ENCODE results near the gene SPRED1.
A peak's percentile ranks its signal among the peaks of the same experiment; 100 is the strongest.

SPRED1 gene

DNA sequence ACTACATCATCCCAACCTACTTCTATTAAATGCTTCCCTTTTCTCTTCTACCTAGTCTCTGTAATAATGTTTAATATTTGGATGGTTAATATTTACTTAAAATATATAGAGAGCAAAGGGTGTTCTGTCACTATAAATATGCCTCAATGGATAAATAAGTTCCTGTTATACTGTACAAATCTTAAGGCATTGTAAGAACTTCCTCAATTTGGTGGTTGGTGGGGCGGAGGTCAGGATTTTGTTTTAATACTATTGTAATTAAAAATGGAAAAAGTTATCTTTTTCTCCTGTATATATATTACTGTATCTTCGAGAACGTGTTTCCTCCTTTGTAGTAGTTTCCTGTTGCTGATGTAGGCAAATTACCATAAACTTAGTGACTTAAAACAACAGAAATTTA lies 41.5 kb downstream of the SPRED1 start:
- no peak overlapping the region for H3K4me3 ChIP-seq (replicated peaks in 1 of 2; ENCODE audit: low read depth in 2 of 2, low read length in 2 of 2)
- no peak for DNase-seq (ENCODE audit: low read depth in 2 of 2)
- TF ChIP-seq, protein P1, sequence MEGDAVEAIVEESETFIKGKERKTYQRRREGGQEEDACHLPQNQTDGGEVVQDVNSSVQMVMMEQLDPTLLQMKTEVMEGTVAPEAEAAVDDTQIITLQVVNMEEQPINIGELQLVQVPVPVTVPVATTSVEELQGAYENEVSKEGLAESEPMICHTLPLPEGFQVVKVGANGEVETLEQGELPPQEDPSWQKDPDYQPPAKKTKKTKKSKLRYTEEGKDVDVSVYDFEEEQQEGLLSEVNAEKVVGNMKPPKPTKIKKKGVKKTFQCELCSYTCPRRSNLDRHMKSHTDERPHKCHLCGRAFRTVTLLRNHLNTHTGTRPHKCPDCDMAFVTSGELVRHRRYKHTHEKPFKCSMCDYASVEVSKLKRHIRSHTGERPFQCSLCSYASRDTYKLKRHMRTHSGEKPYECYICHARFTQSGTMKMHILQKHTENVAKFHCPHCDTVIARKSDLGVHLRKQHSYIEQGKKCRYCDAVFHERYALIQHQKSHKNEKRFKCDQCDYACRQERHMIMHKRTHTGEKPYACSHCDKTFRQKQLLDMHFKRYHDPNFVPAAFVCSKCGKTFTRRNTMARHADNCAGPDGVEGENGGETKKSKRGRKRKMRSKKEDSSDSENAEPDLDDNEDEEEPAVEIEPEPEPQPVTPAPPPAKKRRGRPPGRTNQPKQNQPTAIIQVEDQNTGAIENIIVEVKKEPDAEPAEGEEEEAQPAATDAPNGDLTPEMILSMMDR (IDR thresholded peaks at IDR 0.05; ENCODE audit: low read depth, low read length): no peak

DNA sequence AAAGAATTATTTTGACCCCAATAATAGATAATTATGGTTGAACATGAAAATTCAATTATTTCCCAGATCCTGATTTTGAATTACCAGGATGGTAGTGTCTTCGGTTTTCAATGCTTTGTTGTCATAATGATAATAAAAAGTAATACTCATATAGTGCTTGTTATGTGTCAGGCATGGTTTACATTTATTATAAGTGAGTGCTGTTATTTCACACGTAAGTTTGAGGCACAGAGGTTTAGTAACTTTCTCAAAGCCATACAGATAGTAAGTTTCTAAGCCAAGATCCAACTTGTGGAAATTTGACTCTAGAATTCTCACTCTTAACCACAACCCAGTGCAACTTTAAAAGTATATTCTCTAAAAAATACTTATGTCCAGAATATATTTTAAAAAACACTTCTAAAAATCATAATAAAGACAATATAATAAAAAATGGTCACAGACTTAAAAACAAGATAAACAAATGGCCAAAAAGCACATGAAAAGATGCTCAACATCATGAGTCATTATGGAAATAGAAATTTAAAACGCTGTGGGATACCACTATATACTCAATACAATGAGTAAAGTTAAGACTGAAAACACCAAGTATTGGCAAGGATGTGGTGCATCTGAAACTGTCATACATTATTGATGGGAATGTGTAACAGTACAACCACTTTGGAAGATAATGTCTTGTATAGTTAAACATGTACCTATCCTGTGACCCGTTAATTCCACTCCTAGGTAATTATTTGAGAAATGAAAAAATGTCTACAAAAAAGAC lies 45.2 kb downstream of the SPRED1 start:
- TF ChIP-seq, protein P1 (IDR thresholded peaks at IDR 0.05; ENCODE audit: low read depth, low read length): no peak
- no peak overlapping the region for H3K4me3 ChIP-seq (replicated peaks in 1 of 2; ENCODE audit: low read depth in 2 of 2, low read length in 2 of 2)
- DNase-seq (ENCODE audit: low read depth in 2 of 2): peak in 1 of 2 donors; percentile 55

DNA sequence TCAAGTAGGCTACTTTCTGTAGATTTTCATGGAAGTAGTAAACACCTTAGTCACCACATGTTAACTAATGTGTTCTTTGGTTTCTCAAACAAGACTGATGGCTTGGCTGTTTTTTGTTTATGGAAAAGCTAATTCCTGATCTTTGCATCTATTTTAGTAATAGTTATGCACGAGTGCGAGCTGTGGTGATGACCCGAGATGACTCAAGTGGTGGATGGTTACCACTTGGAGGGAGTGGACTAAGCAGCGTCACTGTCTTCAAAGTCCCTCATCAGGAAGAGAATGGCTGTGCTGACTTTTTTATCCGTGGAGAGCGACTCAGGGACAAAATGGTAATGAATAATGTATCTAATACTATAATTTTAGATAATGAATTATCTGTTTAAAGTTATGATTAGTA lies 46.6 kb downstream of the SPRED1 start:
- TF ChIP-seq, protein P1 (IDR thresholded peaks at IDR 0.05; ENCODE audit: low read depth, low read length): no peak
- H3K4me3 ChIP-seq (replicated peaks in 1 of 2; ENCODE audit: low read depth in 2 of 2, low read length in 2 of 2): no peak overlapping the region
- peak; percentile 59 to 80 for DNase-seq (ENCODE audit: low read depth in 2 of 2)

DNA sequence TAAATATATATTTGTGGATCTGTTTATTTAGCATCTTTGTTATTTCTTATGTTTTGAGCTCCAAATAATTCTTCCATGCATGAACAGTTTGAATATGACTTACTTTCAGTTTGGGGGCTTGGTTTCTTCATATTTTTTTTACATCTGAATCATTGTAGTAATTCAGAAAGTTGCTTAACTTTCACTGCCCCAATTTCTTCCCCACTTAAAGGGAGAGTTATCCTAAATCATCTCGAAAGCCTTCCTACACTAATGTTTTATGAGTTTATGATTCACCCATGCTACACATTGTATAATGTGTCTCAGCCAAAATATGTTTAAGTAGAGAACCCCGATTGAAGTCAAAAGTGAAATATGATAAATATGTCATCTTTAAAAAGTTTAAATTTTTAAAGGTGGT lies 47.8 kb downstream of the SPRED1 start:
- peak; percentile 48 to 75 for DNase-seq (ENCODE audit: low read depth in 2 of 2)
- TF ChIP-seq, protein P1 (IDR thresholded peaks at IDR 0.05; ENCODE audit: low read depth, low read length): no peak
- peak overlapping the region in 1 of 2 donors; percentile 15 for H3K4me3 ChIP-seq (replicated peaks in 1 of 2; ENCODE audit: low read depth in 2 of 2, low read length in 2 of 2)

DNA sequence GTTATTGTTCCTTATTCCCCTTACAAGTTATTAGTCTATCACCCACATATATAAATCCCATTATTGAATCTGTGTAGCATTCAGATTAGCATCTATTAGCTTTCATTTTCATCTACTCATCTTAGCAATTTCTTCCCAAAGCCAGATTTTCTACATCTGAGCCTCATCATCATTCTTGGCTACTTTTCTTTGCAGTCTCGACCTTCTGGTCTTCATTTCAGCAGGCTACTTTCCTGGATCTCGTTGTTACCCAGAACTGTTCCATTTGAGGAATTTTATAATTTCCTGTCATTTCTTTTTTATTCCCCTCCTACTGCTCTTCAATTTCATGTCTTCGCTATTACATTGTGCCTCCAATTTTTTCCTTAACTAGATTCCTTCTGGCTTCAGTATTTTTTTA lies 51.8 kb downstream of the SPRED1 start:
- TF ChIP-seq, protein P1 (IDR thresholded peaks at IDR 0.05; ENCODE audit: low read depth, low read length): no peak
- no peak for DNase-seq (ENCODE audit: low read depth in 2 of 2)
- no peak overlapping the region for H3K4me3 ChIP-seq (replicated peaks in 1 of 2; ENCODE audit: low read depth in 2 of 2, low read length in 2 of 2)

DNA sequence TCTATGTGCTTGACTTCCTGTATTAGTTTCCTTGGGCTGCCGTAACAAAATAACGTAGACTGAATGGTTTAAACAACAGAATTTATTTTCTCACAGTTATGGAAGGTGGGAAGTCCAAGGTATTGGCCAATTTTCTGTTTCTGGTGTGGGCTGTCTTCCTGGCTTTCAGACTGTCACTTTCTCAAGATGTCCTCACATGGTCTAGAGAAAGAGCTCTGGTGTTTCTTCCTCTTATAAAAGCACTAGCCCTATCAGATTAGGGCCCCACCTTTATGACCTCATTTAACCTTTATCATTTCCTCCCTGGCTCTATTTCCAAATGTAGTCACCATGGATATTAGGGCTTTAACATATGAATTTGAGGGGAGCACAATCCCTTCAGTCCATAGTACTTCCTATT lies 54.6 kb downstream of the SPRED1 start:
- TF ChIP-seq, protein P1 (IDR thresholded peaks at IDR 0.05; ENCODE audit: low read depth, low read length): no peak
- no peak for DNase-seq (ENCODE audit: low read depth in 2 of 2)
- no peak overlapping the region for H3K4me3 ChIP-seq (replicated peaks in 1 of 2; ENCODE audit: low read depth in 2 of 2, low read length in 2 of 2)

Data from cardiac fibroblast (primary cell).